Renal cortical epithelial cell (primary cell): ENCODE measurements around the gene PTPRM. TPM values are rescaled to one million over a fixed set of nuclear protein-coding genes. Genes with fewer than 3 reads are reported as not detected.

Source experiments
- DNase-seq: peaks from one replicate; pipeline ENCODE4 v3.0.0-alpha.2; 2011; ENCODE audit warnings: low read depth
- total RNA-seq: library from RNA; depleted of rRNA; stranded (reverse); fragments of >200 nt; gene quantifications from 2 replicates; pipeline ENCODE4 v1.2.3, GENCODE V29; 2014

Gene PTPRM
- total RNA-seq, 1 donor from 2014 or later = 263 TPM

- no peak for DNase-seq
These were observed 794.9 kb downstream of the PTPRM start for GRCh38 chr18:8361941-8362471.

- no peak for DNase-seq
These were observed 795.7 kb downstream of the PTPRM start for GRCh38 chr18:8362863-8363262.

GRCh38 chr18:8364385-8364784 lies 797.3 kb downstream of the PTPRM start:
- no peak for DNase-seq

- DNase-seq = no peak
These were observed 797.9 kb downstream of the PTPRM start for GRCh38 chr18:8365006-8365405.

GRCh38 chr18:8365528-8365927 lies 798.4 kb downstream of the PTPRM start:
- DNase-seq = no peak

GRCh38 chr18:8366070-8366469 lies 799.0 kb downstream of the PTPRM start:
- DNase-seq = no peak

- DNase-seq = no peak
These were observed 799.5 kb downstream of the PTPRM start for GRCh38 chr18:8366656-8367055.

- DNase-seq = peak; percentile 30
These were observed 800.3 kb downstream of the PTPRM start for GRCh38 chr18:8367217-8367988.

- no peak for DNase-seq
These were observed 801.5 kb downstream of the PTPRM start for GRCh38 chr18:8368512-8369217.

- DNase-seq = no peak
These were observed 806.4 kb downstream of the PTPRM start for GRCh38 chr18:8373486-8373885.

- no peak for DNase-seq
These were observed 807.6 kb downstream of the PTPRM start for GRCh38 chr18:8374676-8375075.

GRCh38 chr18:8375249-8375648 lies 808.1 kb downstream of the PTPRM start:
- peak; percentile 84 for DNase-seq

GRCh38 chr18:8376113-8376512 lies 809.0 kb downstream of the PTPRM start:
- DNase-seq = no peak

- no peak for DNase-seq
These were observed 812.2 kb downstream of the PTPRM start for GRCh38 chr18:8379187-8379941.

GRCh38 chr18:8380006-8380405 lies 812.9 kb downstream of the PTPRM start:
- no peak for DNase-seq

- DNase-seq = no peak
These were observed 813.8 kb downstream of the PTPRM start for GRCh38 chr18:8380926-8381325.

- DNase-seq = no peak
These were observed 814.8 kb downstream of the PTPRM start for GRCh38 chr18:8381821-8382459.

GRCh38 chr18:8385400-8385799 lies 818.3 kb downstream of the PTPRM start:
- no peak for DNase-seq

GRCh38 chr18:8386669-8387380 lies 819.7 kb downstream of the PTPRM start:
- no peak for DNase-seq

- DNase-seq = peak; percentile 70
These were observed 822.5 kb downstream of the PTPRM start for GRCh38 chr18:8389391-8390340.
